Endothelial cell of umbilical vein (primary cell): Measurements from ENCODE around the gene MALRD1. TPM values are rescaled to one million over a fixed set of nuclear protein-coding genes. Genes with fewer than 3 reads are reported as not detected.

ENCODE experiments used
- BruUV-seq: library from RNA; stranded (reverse); fragments of 400-500 nt; replicated peaks from 2 replicates; lab custom pipeline; 2021; lab: Mats Ljungman, UMichigan
- CTCF ChIA-PET: fragments of 300-600, 350-600 bp; sonication (Branson Sonifier 250); formaldehyde crosslinking; loops from one replicate; lab custom pipeline; 2021; ENCODE audit warnings: antibody characterized with exemption, inconsistent platforms; lab: Charles Lee
- POLR2A ChIA-PET: fragments of 300-600, 350-600 bp; sonication (Branson Sonifier 250); formaldehyde crosslinking; loops from one replicate; lab custom pipeline; 2021; ENCODE audit warnings: antibody characterized with exemption, inconsistent platforms; lab: Charles Lee
- DNase-seq: peaks from one replicate; pipeline ENCODE4 v3.0.0-alpha.2; 2011; ENCODE audit warnings: low read depth, low spot score
- FAIRE-seq: peaks from 2 replicates; lab custom pipeline; 2011; peaks lifted over from hg19 to GRCh38; lab: Jason Lieb, UNC
- H2AFZ ChIP-seq: 2 replicates; pipeline ENCODE4 v1.6.0; 2012; ENCODE audit warnings: low read depth, low read length, control low read depth, inconsistent platforms
- H3K27ac ChIP-seq: 2 replicates; pipeline ENCODE4 v1.5.1; 2011; ENCODE audit warnings: low read depth, mild to moderate bottlenecking, control low read depth, low read length, moderate library complexity; ENCODE audit not compliant: insufficient read depth
- H3K27me3 ChIP-seq, 2 experiments: 2 replicates each; pipeline versions ENCODE4 v1.6.0 to v1.6.1; 2011; ENCODE audit warnings: low read length in 2 of 2, mixed read lengths in 1 of 2; ENCODE audit not compliant: control insufficient read depth in 2 of 2, insufficient read depth in 2 of 2
- H3K36me3 ChIP-seq, 2 experiments: 2 replicates in 1 of 2; 3 replicates in 1 of 2; pipeline ENCODE4 v1.5.1; 2011; ENCODE audit warnings: low read length in 2 of 2, mild to moderate bottlenecking in 1 of 2, moderate library complexity in 1 of 2; ENCODE audit not compliant: control insufficient read depth in 2 of 2, insufficient read depth in 2 of 2; ENCODE audit errors: extremely low read depth in 1 of 2
- H3K4me1 ChIP-seq: 3 replicates; pipeline ENCODE4 v1.5.1; 2011; ENCODE audit warnings: mild to moderate bottlenecking, low read length; ENCODE audit not compliant: control insufficient read depth, insufficient read depth; ENCODE audit errors: extremely low read depth
- H3K4me2 ChIP-seq: 2 replicates; pipeline ENCODE4 v1.6.1; 2011; ENCODE audit warnings: low read length, control low read depth, mixed read lengths; ENCODE audit not compliant: insufficient read depth
- H3K4me3 ChIP-seq, 3 experiments: fragments of 200-600 bp in 1 of 3; sonication (generic), shearing (Covaris generic) in 1 of 3; replicated peaks in 1 of 3; 2 replicates each; pipeline ENCODE4 v1.5.1; 2011 to 2016; ENCODE audit warnings: control low read depth in 3 of 3, low read length in 3 of 3, mild to moderate bottlenecking in 2 of 3, inconsistent platforms in 1 of 3, low read depth in 1 of 3, moderate library complexity in 1 of 3; ENCODE audit not compliant: insufficient read depth in 1 of 3
- H3K79me2 ChIP-seq: 2 replicates; pipeline ENCODE4 v1.6.0; 2012; ENCODE audit warnings: low read length, inconsistent platforms; ENCODE audit not compliant: control insufficient read depth, insufficient read depth
- H3K9ac ChIP-seq: replicated peaks from 2 replicates; pipeline ENCODE3; 2011; ENCODE audit warnings: low read length, control low read depth; ENCODE audit not compliant: insufficient read depth; ENCODE audit errors: extremely low read depth
- H3K9me1 ChIP-seq: replicated peaks from 3 replicates; pipeline ENCODE4 v1.6.0; 2011; ENCODE audit warnings: mild to moderate bottlenecking, low read length; ENCODE audit not compliant: control insufficient read depth, insufficient read depth; ENCODE audit errors: extremely low read depth
- H3K9me3 ChIP-seq: replicated peaks from 2 replicates; pipeline ENCODE4 v1.5.1; 2012; ENCODE audit warnings: low read length, inconsistent platforms; ENCODE audit not compliant: control insufficient read depth, insufficient read depth
- H4K20me1 ChIP-seq: replicated peaks from 2 replicates; pipeline ENCODE3; 2011; ENCODE audit warnings: mild to moderate bottlenecking, low read length; ENCODE audit not compliant: control insufficient read depth, insufficient read depth; ENCODE audit errors: extremely low read depth
- EZH2 ChIP-seq: IDR thresholded peaks from 2 replicates; pipeline ENCODE4 v1.6.1; 2012; ENCODE audit warnings: borderline replicate concordance, low read depth, mild to moderate bottlenecking, moderate library complexity, low read length, inconsistent platforms; ENCODE audit not compliant: severe bottlenecking
- FOS ChIP-seq: IDR thresholded peaks from 2 replicates; pipeline ENCODE4 v1.6.1; 2011; ENCODE audit warnings: mild to moderate bottlenecking, low read length, moderate library complexity, borderline replicate concordance; ENCODE audit not compliant: insufficient read depth
- GATA2 ChIP-seq: IDR thresholded peaks from 2 replicates; pipeline ENCODE4 v1.7.0; 2011; ENCODE audit warnings: low read depth, mild to moderate bottlenecking, moderate library complexity, mixed read lengths, low read length; ENCODE audit not compliant: insufficient read length, insufficient read depth
- JUN ChIP-seq: IDR thresholded peaks from 2 replicates; pipeline ENCODE4 v1.6.1; 2011; ENCODE audit warnings: borderline replicate concordance, low read depth; ENCODE audit not compliant: insufficient read length, insufficient read depth
- MAX ChIP-seq: IDR thresholded peaks from 2 replicates; pipeline ENCODE4 v1.6.1; 2011; ENCODE audit not compliant: insufficient read depth, insufficient read length
- MYC ChIP-seq: IDR thresholded peaks from one replicate; pipeline ENCODE4 v1.6.1; 2011; ENCODE audit warnings: mild to moderate bottlenecking, low read depth, low read length
- POLR2A ChIP-seq: IDR thresholded peaks from 2 replicates; pipeline ENCODE4 v1.6.1; 2012; ENCODE audit warnings: low read depth, mild to moderate bottlenecking, control low read depth, low read length
- POLR2AphosphoS5 ChIP-seq: IDR thresholded peaks from 2 replicates; pipeline ENCODE4 v1.6.1; 2012; ENCODE audit warnings: low read depth, mild to moderate bottlenecking, control low read depth, low read length, moderate library complexity; ENCODE audit not compliant: insufficient read depth
- dilution Hi-C: fragments of 300-500 bp; cut with MboI; formaldehyde crosslinking; loops from one replicate; pipeline ENCODE4 v1.15.0; 2019; ENCODE audit warnings: low sequenced_read_pairs; ENCODE audit not compliant: extremely low pct_ligation_motif_present
- intact Hi-C: fragments of 100-400 bp; cut with micrococcal nuclease; formaldehyde crosslinking; loops from one replicate; pipeline ENCODE4 v1.10.0; 2022
- polyA plus RNA-seq, 4 experiments: library from polyadenylated mRNA; depleted of rRNA in 3 of 4; stranded (reverse) in 3 of 4; unstranded in 1 of 4; fragments of >200 nt; gene quantifications; 2 replicates each; pipeline versions ENCODE4 v1.2.1 to v1.2.3, GENCODE V29; 2011 to 2012; ENCODE audit warnings: missing spikeins in 1 of 4
- total RNA-seq: library from RNA; stranded (reverse); gene quantifications from 2 replicates; pipeline ENCODE4 v1.2.3, GENCODE V29; 2021
- TF ChIP-seq, protein P1 (sequence below), 2 donors: IDR thresholded peaks; 1 replicate in 1 of 2; 2 replicates in 1 of 2; pipeline ENCODE4 v1.5.1; 2011; ENCODE audit warnings: low read length in 2 of 2, mild to moderate bottlenecking in 2 of 2, moderate library complexity in 2 of 2, control low read depth in 1 of 2, inconsistent platforms in 1 of 2, low read depth in 1 of 2; ENCODE audit not compliant: insufficient read depth in 1 of 2; ENCODE audit errors: extremely low read depth in 1 of 2

MALRD1 gene
- total and polyA plus RNA-seq, 2 donors (not counting 3 experiments of a cell fraction or from before 2014, with no cell fraction given), result not detected

- Histone ChIP-seq H3K79me2 (no peaks in the 10 kb centered on the region), H3K9me1 (no peaks in the 10 kb centered on the region), H3K4me3 (no peak overlapping the region), H3K36me3 (no peaks in the 10 kb centered on the region), H2AFZ (no peak overlapping the region), H3K27me3 (no peaks in the 10 kb centered on the region), H3K4me2 (no peak overlapping the region), H3K4me1 (no peaks in the 10 kb centered on the region), H4K20me1 (no peaks in the 10 kb centered on the region), H3K27ac (no peak overlapping the region), H3K9ac (no peak overlapping the region), H3K9me3 (no peaks in the 10 kb centered on the region)
- intact Hi-C loops (no loop called here), dilution Hi-C loops (no loop called here)
- ChIA-PET POLR2A (no interaction called here), CTCF (no interaction called here)
- DNase-seq (no peak), FAIRE-seq (no peak)
- no peak for TF ChIP-seq MAX
- no peak for TF ChIP-seq GATA2
- TF ChIP-seq FOS, result no peak
- TF ChIP-seq EZH2, result no peak
- TF ChIP-seq, protein P1, sequence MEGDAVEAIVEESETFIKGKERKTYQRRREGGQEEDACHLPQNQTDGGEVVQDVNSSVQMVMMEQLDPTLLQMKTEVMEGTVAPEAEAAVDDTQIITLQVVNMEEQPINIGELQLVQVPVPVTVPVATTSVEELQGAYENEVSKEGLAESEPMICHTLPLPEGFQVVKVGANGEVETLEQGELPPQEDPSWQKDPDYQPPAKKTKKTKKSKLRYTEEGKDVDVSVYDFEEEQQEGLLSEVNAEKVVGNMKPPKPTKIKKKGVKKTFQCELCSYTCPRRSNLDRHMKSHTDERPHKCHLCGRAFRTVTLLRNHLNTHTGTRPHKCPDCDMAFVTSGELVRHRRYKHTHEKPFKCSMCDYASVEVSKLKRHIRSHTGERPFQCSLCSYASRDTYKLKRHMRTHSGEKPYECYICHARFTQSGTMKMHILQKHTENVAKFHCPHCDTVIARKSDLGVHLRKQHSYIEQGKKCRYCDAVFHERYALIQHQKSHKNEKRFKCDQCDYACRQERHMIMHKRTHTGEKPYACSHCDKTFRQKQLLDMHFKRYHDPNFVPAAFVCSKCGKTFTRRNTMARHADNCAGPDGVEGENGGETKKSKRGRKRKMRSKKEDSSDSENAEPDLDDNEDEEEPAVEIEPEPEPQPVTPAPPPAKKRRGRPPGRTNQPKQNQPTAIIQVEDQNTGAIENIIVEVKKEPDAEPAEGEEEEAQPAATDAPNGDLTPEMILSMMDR (IDR thresholded peaks at IDR 0.05; ENCODE audit: extremely low read depth in 1 of 2, insufficient read depth in 1 of 2, low read depth in 1 of 2, low read length in 2 of 2), result no peak
- no TSS peak for BruUV-seq
Measured at GRCh38 chr10:19098803-19099202, 50.2 kb downstream of the MALRD1 start.

- no peaks in the 10 kb centered on the region for H3K27me3 ChIP-seq
- intact Hi-C loops (no loop called here), dilution Hi-C loops (no loop called here)
- H2AFZ ChIP-seq, result no peak overlapping the region
- TF ChIP-seq MYC (no peak), POLR2A (no peak), FOS (no peak), POLR2AphosphoS5 (no peak), GATA2 (no peak), MAX (no peak), JUN (no peak), EZH2 (no peak)
- TF ChIP-seq, protein P1 (IDR thresholded peaks at IDR 0.05; ENCODE audit: extremely low read depth in 1 of 2, insufficient read depth in 1 of 2, low read depth in 1 of 2, low read length in 2 of 2), result no peak
- H3K4me1 ChIP-seq, result no peaks in the 10 kb centered on the region
- no peaks in the 10 kb centered on the region for H3K9me1 ChIP-seq
- H4K20me1 ChIP-seq, result no peaks in the 10 kb centered on the region
- peaks cover 1% of the 10 kb centered on the region for H3K9me3 ChIP-seq
- DNase-seq (no peak), FAIRE-seq (no peak)
- H3K27ac ChIP-seq, result no peak overlapping the region
- no peaks in the 10 kb centered on the region for H3K36me3 ChIP-seq
- BruUV-seq, result no TSS peak
- no peak overlapping the region for H3K4me3 ChIP-seq
- ChIA-PET POLR2A (no interaction called here), CTCF (no interaction called here)
- no peak overlapping the region for H3K4me2 ChIP-seq
- H3K9ac ChIP-seq, result no peak overlapping the region
- H3K79me2 ChIP-seq, result no peaks in the 10 kb centered on the region
Measured at GRCh38 chr10:19107406-19107805, 58.8 kb downstream of the MALRD1 start.
